Esophagus muscularis mucosa (tissue), 3 donors: ENCODE data around the gene KCNJ9.

Source experiments
- POLR2A ChIP-seq: fragments of 450-650 bp; IDR thresholded peaks from one replicate; pipeline ENCODE4 v1.6.1; 2017; ENCODE audit warnings: antibody characterized with exemption, moderate library complexity, mild to moderate bottlenecking, low read depth
- TF ChIP-seq, protein P1 (sequence below), 3 experiments: fragments of 200-600 bp in 2 of 3; fragments of 450-650 bp in 1 of 3; sonication (generic) in 2 of 3; IDR thresholded peaks; one replicate each; pipeline ENCODE4 v1.5.1; 2017 to 2019; ENCODE audit warnings: antibody characterized with exemption in 3 of 3, mild to moderate bottlenecking in 2 of 3, moderate library complexity in 1 of 3

DNA sequence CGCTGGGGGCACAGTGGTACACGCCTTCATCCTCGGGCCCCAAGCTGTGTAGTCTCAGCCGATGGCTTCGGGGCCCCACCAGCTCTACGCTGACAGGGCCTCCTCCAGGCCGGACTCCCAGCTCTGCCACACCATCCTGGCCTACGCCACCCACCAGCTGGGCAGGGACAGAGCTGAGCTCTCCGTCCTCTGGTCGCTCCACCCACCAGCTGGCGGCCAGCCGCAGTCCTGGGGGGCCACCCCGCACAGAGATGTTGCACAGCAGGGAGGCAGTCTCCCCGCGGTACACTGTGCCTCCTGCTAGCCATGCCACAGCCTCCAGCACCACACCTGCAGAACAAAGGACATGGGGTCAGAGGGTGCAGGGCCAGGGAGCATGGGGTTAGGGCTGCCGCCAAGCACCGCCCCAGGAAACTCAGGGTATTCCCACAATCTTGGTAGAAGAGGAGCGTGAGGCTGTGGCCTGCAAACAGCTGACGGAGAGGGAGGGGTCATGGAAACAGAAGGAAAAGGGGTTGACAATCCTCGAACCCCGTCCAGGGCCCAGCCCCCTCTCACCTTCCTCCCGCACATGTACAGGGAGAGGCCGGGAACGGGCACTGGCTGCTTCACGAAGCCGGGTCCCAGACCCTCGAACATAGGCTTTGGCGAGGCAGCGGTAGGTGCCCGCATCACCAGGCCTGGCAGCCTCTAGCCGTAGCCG, 11.2 kb downstream of the KCNJ9 start:
- TF ChIP-seq POLR2A, result no peak
- TF ChIP-seq, protein P1, sequence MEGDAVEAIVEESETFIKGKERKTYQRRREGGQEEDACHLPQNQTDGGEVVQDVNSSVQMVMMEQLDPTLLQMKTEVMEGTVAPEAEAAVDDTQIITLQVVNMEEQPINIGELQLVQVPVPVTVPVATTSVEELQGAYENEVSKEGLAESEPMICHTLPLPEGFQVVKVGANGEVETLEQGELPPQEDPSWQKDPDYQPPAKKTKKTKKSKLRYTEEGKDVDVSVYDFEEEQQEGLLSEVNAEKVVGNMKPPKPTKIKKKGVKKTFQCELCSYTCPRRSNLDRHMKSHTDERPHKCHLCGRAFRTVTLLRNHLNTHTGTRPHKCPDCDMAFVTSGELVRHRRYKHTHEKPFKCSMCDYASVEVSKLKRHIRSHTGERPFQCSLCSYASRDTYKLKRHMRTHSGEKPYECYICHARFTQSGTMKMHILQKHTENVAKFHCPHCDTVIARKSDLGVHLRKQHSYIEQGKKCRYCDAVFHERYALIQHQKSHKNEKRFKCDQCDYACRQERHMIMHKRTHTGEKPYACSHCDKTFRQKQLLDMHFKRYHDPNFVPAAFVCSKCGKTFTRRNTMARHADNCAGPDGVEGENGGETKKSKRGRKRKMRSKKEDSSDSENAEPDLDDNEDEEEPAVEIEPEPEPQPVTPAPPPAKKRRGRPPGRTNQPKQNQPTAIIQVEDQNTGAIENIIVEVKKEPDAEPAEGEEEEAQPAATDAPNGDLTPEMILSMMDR (IDR thresholded peaks at IDR 0.05), result no peak
